HepG2 (cell line): ENCODE data around the gene POLR1G. TPM values are rescaled to one million over a fixed set of nuclear protein-coding genes. Genes with fewer than 3 reads are reported as not detected.
A peak's percentile ranks its signal among the peaks of the same experiment; 100 is the strongest.

Source experiments
- ATAC-seq: fragments of 200-7000 bp; cut with Tn5 transposase; 3 replicates; pipeline ENCODE4 v1.9.1; 2020; ENCODE audit warnings: mild to moderate bottlenecking, moderate library complexity
- BruUV-seq: library from RNA; stranded (reverse); fragments of 400-500 nt; replicated peaks from 2 replicates; lab custom pipeline; 2021; lab: Mats Ljungman, UMichigan
- CTCF ChIA-PET: fragments of 300-600 bp; formaldehyde crosslinking; extraction: SDS; loops from one replicate; lab custom pipeline; 2021; ENCODE audit warnings: low total read pairs, inconsistent platforms, low intra/inter-chr PET ratio; lab: Yijun Ruan, JAX
- POLR2A ChIA-PET: fragments of 350-600 bp; sonication (Branson Sonifier 250); formaldehyde crosslinking; loops from one replicate; lab custom pipeline; 2020; ENCODE audit warnings: antibody characterized with exemption, inconsistent platforms; lab: Yijun Ruan, JAX
- DNase-seq: peaks from one replicate; pipeline ENCODE4 v3.0.0-alpha.2; 2015; ENCODE audit warnings: low spot score
- FAIRE-seq: peaks from 3 replicates; lab custom pipeline; 2011; peaks lifted over from hg19 to GRCh38; lab: Jason Lieb, UNC
- H2AFZ ChIP-seq: one replicate; pipeline ENCODE4 v1.6.1; 2011; ENCODE audit warnings: low read length, inconsistent platforms
- H3K27ac ChIP-seq: fragments of 300-600 bp; 3 replicates; pipeline ENCODE4 v1.8.0; 2011; ENCODE audit warnings: mixed run types, mild to moderate bottlenecking, mixed read lengths, low read length, inconsistent platforms; ENCODE audit not compliant: insufficient read depth; ENCODE audit errors: extremely low read length
- H3K27me3 ChIP-seq, 2 experiments: fragments of 200-600 bp in 1 of 2; 2 replicates in 1 of 2; 3 replicates in 1 of 2; pipeline versions ENCODE4 v1.6.0 to v1.8.0; 2011; ENCODE audit warnings: low read length in 2 of 2, mild to moderate bottlenecking in 2 of 2, moderate library complexity in 2 of 2, inconsistent platforms in 1 of 2; ENCODE audit not compliant: insufficient read depth in 2 of 2, control insufficient read depth in 1 of 2
- H3K36me3 ChIP-seq, 2 experiments: fragments of 200-600 bp in 1 of 2; replicated peaks in 1 of 2; 2 replicates in 1 of 2; 3 replicates in 1 of 2; pipeline versions ENCODE4 v1.5.1 to v1.8.0; 2011; ENCODE audit warnings: low read length in 2 of 2, inconsistent platforms in 1 of 2; ENCODE audit not compliant: insufficient read depth in 2 of 2, control insufficient read depth in 1 of 2
- H3K4me1 ChIP-seq: 2 replicates; pipeline ENCODE4 v1.5.1; 2012; ENCODE audit warnings: low read length, inconsistent platforms; ENCODE audit not compliant: insufficient read depth
- H3K4me2 ChIP-seq: 2 replicates; pipeline ENCODE4 v1.6.0; 2011; ENCODE audit warnings: low read depth, low read length, inconsistent platforms
- H3K4me3 ChIP-seq, 3 experiments: fragments of 200-600 bp in 1 of 3; sonication (generic), shearing (Covaris generic) in 1 of 3; replicated peaks in 1 of 3; 2 replicates each; pipeline ENCODE4 v1.5.1; 2011 to 2016; ENCODE audit warnings: low read length in 3 of 3, inconsistent platforms in 2 of 3, low read depth in 2 of 3, mild to moderate bottlenecking in 2 of 3, control low read depth in 1 of 3, mixed read lengths in 1 of 3; ENCODE audit not compliant: insufficient read depth in 1 of 3
- H3K79me2 ChIP-seq: one replicate; pipeline ENCODE4 v1.6.1; 2011; ENCODE audit warnings: low read length, inconsistent platforms; ENCODE audit not compliant: insufficient read depth
- H3K9ac ChIP-seq: 2 replicates; pipeline ENCODE4 v1.6.0; 2011; ENCODE audit warnings: mild to moderate bottlenecking, low read depth, low read length, inconsistent platforms; ENCODE audit not compliant: insufficient read depth
- H3K9me3 ChIP-seq: 2 replicates; pipeline ENCODE4 v1.5.1; 2012; ENCODE audit warnings: mild to moderate bottlenecking, low read length
- H4K20me1 ChIP-seq: 2 replicates; pipeline ENCODE4 v1.6.0; 2011; ENCODE audit warnings: inconsistent platforms, mild to moderate bottlenecking, low read length, moderate library complexity; ENCODE audit not compliant: insufficient read depth
- AGO1 ChIP-seq: fragments of 200-400 bp; formaldehyde crosslinking; IDR thresholded peaks from 2 replicates; pipeline ENCODE4 v1.6.1; 2017; ENCODE audit warnings: mild to moderate bottlenecking, low read depth, low read length, moderate library complexity; ENCODE audit not compliant: poor library complexity, severe bottlenecking
- CHCHD3 ChIP-seq: sonication (generic); formaldehyde crosslinking; IDR thresholded peaks from 2 replicates; pipeline ENCODE4 v1.8.0; 2022; ENCODE audit warnings: mild to moderate bottlenecking, missing genetic modification reagents, moderate library complexity
- ZNF121 ChIP-seq: sonication (generic); formaldehyde crosslinking; IDR thresholded peaks from 2 replicates; pipeline ENCODE4 v1.5.0; 2020; ENCODE audit warnings: mild to moderate bottlenecking, missing genetic modification reagents
- ZNF136 ChIP-seq: sonication (generic); formaldehyde crosslinking; IDR thresholded peaks from 2 replicates; pipeline ENCODE4 v1.8.1; 2022; ENCODE audit warnings: low read depth, mild to moderate bottlenecking, moderate library complexity, missing genetic modification reagents
- ZNF232 ChIP-seq: sonication (generic); formaldehyde crosslinking; IDR thresholded peaks from 2 replicates; pipeline ENCODE4 v1.4.0; 2020; ENCODE audit warnings: missing genetic modification reagents, borderline replicate concordance
- ZNF460 ChIP-seq: sonication (generic); formaldehyde crosslinking; IDR thresholded peaks from 2 replicates; pipeline ENCODE4 v1.5.1; 2020; ENCODE audit warnings: missing genetic modification reagents, mild to moderate bottlenecking, borderline replicate concordance
- ZNF629 ChIP-seq: sonication (generic); formaldehyde crosslinking; conservative IDR thresholded peaks from 2 replicates; pipeline ENCODE4 v1.5.0; 2020; ENCODE audit warnings: missing genetic modification reagents
- WGBS: methylation state at CpG from one replicate; pipeline ENCODE4 v1.1.6; 2017; ENCODE audit warnings: low lambda C conversion rate; 5-methylcytosine and 5-hydroxymethylcytosine counted together
- in situ Hi-C: cut with HindIII; loops from 2 replicates; pipeline ENCODE4 v1.10.0; 2017; ENCODE audit warnings: low pct_unique_long_range_greater_than_20kb; ENCODE audit not compliant: extremely low pct_ligation_motif_present
- intact Hi-C: fragments of 100-400 bp; cut with micrococcal nuclease; formaldehyde crosslinking; loops from one replicate; pipeline ENCODE4 v1.10.0; 2022; ENCODE audit not compliant: unreplicated experiment
- polyA plus RNA-seq, 8 experiments: library from polyadenylated mRNA; depleted of rRNA in 3 of 8; stranded (reverse) in 7 of 8; unstranded in 1 of 8; fragments of >200 nt; fragmentation: Illumina TruSeq in 4 of 8; extraction: Trizol in 4 of 8; gene quantifications; 2 replicates each; pipeline versions ENCODE4 v1.2.1 to v1.2.3, GENCODE V29; 2011 to 2016; ENCODE audit warnings: low read depth in 4 of 8, missing spikeins in 1 of 8, mixed read lengths in 1 of 8; ENCODE audit not compliant: insufficient read depth in 1 of 8
- total RNA-seq, 5 experiments: library from RNA; depleted of rRNA; stranded (reverse); fragments of >200 nt; fragmentation: Illumina TruSeq; extraction: Trizol; gene quantifications; 2 replicates each; pipeline ENCODE4 v1.2.3, GENCODE V29; 2016; ENCODE audit warnings: low read depth in 1 of 5
- TF ChIP-seq, protein P1 (sequence below): sonication (generic); formaldehyde crosslinking; IDR thresholded peaks from 2 replicates; pipeline ENCODE4 v1.4.0; 2020; ENCODE audit warnings: mild to moderate bottlenecking, missing genetic modification reagents
- TF ChIP-seq, protein P2 (sequence below): sonication (generic); formaldehyde crosslinking; IDR thresholded peaks from 2 replicates; pipeline ENCODE4 v1.4.0; 2020; ENCODE audit warnings: missing genetic modification reagents, mild to moderate bottlenecking, borderline replicate concordance

The POLR1G gene
- total and polyA plus RNA-seq, 2 of the 13 experiments (the other 11 are each of a cell fraction or from before 2014, with no cell fraction given): 3.5 to 20.8 TPM

DNA sequence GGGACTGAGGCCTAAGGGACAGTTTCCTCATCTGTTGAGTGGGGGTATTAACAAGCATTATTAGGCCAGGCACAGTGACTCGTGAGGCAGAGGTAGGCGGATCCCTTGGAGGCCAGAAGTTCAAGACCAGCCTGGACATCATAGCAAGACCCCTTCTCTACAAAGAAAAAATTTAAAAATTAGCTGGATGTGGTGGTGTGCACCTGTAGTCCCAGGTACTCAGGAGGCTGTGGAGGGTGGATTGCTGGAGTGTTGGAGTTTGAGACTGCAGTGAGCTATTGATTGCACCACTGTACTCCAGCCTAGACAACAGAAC is 50.0 kb downstream of the POLR1G start:
- H3K9me3 ChIP-seq: no peaks in the 10 kb centered on the region
- CTCF ChIA-PET: no interaction called here
- no TSS peak for BruUV-seq

More for the DNA sequence above, 50.0 kb downstream of the POLR1G start:
- POLR2A ChIA-PET: interaction anchor here (0.9 to 2.0 kb wide), 3 partner anchors 11 to 52 kb away, joined by 3 to 22 read pairs (median 6); partner anchors contain the start of gene FOSB
- intact Hi-C loops (no loop called here), in situ Hi-C loops (no loop called here)
- Histone ChIP-seq H3K9ac (peak overlapping the region; percentile 73; the same call in 1 of the 2 replicates), H3K79me2 (no peaks in the 10 kb centered on the region), H3K4me3 (peak overlapping the region in 1 of 3 experiments; percentile 71; a peak in 2 of 6 replicates), H2AFZ (no peak overlapping the region), H3K4me2 (peak overlapping the region; percentile 83), H3K27me3 (peaks cover 0 to 10% of the 10 kb centered on the region in 2 experiments; a peak in 2 of 5 replicates), H4K20me1 (no peaks in the 10 kb centered on the region), H3K27ac (no peak overlapping the region), H3K36me3 (no peaks in the 10 kb centered on the region), H3K4me1 (peaks cover 74% of the 10 kb centered on the region)
- WGBS: 0% methylated on average over 2 of the region's 2 CpGs
- TF ChIP-seq ZNF629 (CRISPR knock-in tag) (peak; percentile 39; the same call in 1 of the 2 replicates), CHCHD3 (CRISPR knock-in tag) (no peak), ZNF232 (no peak), AGO1 (no peak), ZNF121 (CRISPR knock-in tag) (peak; percentile 92), ZNF460 (0 out of 2 replicates have a peak, but pooled peaks have one; percentile 35), ZNF136 (CRISPR knock-in tag) (no peak)
- TF ChIP-seq, protein P1, sequence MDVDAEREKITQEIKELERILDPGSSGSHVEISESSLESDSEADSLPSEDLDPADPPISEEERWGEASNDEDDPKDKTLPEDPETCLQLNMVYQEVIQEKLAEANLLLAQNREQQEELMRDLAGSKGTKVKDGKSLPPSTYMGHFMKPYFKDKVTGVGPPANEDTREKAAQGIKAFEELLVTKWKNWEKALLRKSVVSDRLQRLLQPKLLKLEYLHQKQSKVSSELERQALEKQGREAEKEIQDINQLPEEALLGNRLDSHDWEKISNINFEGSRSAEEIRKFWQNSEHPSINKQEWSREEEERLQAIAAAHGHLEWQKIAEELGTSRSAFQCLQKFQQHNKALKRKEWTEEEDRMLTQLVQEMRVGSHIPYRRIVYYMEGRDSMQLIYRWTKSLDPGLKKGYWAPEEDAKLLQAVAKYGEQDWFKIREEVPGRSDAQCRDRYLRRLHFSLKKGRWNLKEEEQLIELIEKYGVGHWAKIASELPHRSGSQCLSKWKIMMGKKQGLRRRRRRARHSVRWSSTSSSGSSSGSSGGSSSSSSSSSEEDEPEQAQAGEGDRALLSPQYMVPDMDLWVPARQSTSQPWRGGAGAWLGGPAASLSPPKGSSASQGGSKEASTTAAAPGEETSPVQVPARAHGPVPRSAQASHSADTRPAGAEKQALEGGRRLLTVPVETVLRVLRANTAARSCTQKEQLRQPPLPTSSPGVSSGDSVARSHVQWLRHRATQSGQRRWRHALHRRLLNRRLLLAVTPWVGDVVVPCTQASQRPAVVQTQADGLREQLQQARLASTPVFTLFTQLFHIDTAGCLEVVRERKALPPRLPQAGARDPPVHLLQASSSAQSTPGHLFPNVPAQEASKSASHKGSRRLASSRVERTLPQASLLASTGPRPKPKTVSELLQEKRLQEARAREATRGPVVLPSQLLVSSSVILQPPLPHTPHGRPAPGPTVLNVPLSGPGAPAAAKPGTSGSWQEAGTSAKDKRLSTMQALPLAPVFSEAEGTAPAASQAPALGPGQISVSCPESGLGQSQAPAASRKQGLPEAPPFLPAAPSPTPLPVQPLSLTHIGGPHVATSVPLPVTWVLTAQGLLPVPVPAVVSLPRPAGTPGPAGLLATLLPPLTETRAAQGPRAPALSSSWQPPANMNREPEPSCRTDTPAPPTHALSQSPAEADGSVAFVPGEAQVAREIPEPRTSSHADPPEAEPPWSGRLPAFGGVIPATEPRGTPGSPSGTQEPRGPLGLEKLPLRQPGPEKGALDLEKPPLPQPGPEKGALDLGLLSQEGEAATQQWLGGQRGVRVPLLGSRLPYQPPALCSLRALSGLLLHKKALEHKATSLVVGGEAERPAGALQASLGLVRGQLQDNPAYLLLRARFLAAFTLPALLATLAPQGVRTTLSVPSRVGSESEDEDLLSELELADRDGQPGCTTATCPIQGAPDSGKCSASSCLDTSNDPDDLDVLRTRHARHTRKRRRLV (CRISPR knock-in tag): no peak
- TF ChIP-seq, protein P2, sequence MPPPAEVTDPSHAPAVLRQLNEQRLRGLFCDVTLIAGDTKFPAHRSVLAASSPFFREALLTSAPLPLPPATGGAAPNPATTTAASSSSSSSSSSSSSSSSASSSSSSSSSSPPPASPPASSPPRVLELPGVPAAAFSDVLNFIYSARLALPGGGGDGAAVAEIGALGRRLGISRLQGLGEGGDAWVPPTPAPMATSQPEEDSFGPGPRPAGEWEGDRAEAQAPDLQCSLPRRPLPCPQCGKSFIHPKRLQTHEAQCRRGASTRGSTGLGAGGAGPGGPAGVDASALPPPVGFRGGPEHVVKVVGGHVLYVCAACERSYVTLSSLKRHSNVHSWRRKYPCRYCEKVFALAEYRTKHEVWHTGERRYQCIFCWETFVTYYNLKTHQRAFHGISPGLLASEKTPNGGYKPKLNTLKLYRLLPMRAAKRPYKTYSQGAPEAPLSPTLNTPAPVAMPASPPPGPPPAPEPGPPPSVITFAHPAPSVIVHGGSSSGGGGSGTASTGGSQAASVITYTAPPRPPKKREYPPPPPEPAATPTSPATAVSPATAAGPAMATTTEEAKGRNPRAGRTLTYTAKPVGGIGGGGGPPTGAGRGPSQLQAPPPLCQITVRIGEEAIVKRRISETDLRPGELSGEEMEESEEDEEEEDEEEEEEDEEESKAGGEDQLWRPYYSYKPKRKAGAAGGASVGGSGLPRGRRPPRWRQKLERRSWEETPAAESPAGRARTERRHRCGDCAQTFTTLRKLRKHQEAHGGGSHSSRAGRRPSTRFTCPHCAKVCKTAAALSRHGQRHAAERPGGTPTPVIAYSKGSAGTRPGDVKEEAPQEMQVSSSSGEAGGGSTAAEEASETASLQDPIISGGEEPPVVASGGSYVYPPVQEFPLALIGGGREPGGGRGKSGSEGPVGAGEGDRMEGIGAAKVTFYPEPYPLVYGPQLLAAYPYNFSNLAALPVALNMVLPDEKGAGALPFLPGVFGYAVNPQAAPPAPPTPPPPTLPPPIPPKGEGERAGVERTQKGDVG (CRISPR knock-in tag): no peak
- DNase-seq (no peak), ATAC-seq (no peak), FAIRE-seq (no peak)
